ENCODE data around the gene FAM193A.

DNA sequence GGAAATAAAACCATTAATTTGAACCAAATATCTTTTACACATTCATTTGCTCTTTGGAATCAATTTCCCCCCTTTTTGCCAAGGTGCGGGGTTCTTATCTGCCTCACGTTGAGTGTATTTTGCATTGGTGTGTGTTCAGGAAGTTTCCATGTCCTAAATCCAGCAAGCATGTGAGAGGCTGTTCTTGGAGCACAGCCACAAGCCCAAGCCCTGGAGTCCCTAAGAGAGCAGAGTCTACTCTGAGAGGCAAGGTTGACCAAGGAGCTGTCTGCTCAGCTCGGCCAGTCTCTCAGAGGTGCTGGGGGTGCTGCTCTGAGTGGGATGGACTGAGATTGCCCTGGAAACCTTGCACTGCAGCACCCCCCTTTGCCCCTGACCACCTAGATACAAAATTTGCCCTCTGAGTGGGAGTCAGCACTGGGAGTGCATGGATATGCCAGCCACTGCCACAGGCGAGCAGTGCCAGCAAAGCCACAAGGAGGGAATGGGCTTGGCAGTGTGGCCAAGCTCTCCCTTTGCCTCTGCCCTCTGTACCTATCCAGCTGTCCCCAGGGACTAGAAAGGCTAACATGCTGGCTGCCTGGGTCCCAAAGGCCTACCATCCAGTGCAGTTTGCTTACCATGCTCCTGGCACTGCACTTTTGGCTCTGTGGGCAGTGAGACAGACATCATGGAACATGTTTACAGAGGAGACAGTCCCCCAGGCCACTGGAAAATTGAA lies 20.5 kb upstream of the FAM193A start:
- TF ChIP-seq, protein P1, sequence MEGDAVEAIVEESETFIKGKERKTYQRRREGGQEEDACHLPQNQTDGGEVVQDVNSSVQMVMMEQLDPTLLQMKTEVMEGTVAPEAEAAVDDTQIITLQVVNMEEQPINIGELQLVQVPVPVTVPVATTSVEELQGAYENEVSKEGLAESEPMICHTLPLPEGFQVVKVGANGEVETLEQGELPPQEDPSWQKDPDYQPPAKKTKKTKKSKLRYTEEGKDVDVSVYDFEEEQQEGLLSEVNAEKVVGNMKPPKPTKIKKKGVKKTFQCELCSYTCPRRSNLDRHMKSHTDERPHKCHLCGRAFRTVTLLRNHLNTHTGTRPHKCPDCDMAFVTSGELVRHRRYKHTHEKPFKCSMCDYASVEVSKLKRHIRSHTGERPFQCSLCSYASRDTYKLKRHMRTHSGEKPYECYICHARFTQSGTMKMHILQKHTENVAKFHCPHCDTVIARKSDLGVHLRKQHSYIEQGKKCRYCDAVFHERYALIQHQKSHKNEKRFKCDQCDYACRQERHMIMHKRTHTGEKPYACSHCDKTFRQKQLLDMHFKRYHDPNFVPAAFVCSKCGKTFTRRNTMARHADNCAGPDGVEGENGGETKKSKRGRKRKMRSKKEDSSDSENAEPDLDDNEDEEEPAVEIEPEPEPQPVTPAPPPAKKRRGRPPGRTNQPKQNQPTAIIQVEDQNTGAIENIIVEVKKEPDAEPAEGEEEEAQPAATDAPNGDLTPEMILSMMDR (IDR thresholded peaks at IDR 0.05) = no peak
- TF ChIP-seq POLR2AphosphoS5 (IDR thresholded peaks at IDR 0.05) = no peak
- no peak for TF ChIP-seq EP300 (IDR thresholded peaks at IDR 0.05; ENCODE audit: low read depth)
- TF ChIP-seq POLR2A (IDR thresholded peaks at IDR 0.05) = no peak

Measured in transverse colon (tissue), 4 donors.